Esophagus (tissue), 2 donors: ENCODE measurements around the gene PDE8B. TPM values are rescaled to one million over a fixed set of nuclear protein-coding genes. Genes with fewer than 3 reads are reported as not detected.

Experiments
- H3K27ac ChIP-seq, 2 donors: one replicate each; pipeline ENCODE4 v1.5.1; 2013; ENCODE audit warnings: low read depth in 2 of 2, mild to moderate bottlenecking in 2 of 2, inconsistent platforms in 1 of 2, low read length in 1 of 2, moderate library complexity in 1 of 2
- H3K27me3 ChIP-seq, 2 donors: one replicate each; pipeline ENCODE4 v1.6.1; 2013; ENCODE audit warnings: low read length in 2 of 2, control low read depth in 1 of 2, mild to moderate bottlenecking in 1 of 2; ENCODE audit not compliant: insufficient read depth in 2 of 2, control insufficient read depth in 1 of 2
- H3K36me3 ChIP-seq, 2 donors: one replicate each; pipeline ENCODE4 v1.6.1; 2013; ENCODE audit warnings: low read length in 1 of 2; ENCODE audit not compliant: control insufficient read depth in 2 of 2, insufficient read depth in 2 of 2
- H3K4me1 ChIP-seq, 2 donors: one replicate each; pipeline ENCODE4 v1.6.1; 2013; ENCODE audit warnings: low read length in 1 of 2; ENCODE audit not compliant: control insufficient read depth in 2 of 2, insufficient read depth in 2 of 2
- H3K4me3 ChIP-seq, 2 donors: one replicate each; pipeline ENCODE4 v1.5.1; 2013; ENCODE audit warnings: low read length in 2 of 2, mild to moderate bottlenecking in 2 of 2, low read depth in 1 of 2, moderate library complexity in 1 of 2
- H3K9me3 ChIP-seq, 2 donors: one replicate each; pipeline ENCODE4 v1.6.1; 2013; ENCODE audit warnings: mild to moderate bottlenecking in 2 of 2, low read depth in 1 of 2, low read length in 1 of 2, moderate library complexity in 1 of 2; ENCODE audit not compliant: control insufficient read depth in 2 of 2, insufficient read depth in 1 of 2
- WGBS, 2 donors: extraction: QIAGEN DNeasy Blood & Tissue Kit; methylation state at CpG; one replicate each; pipeline ENCODE4 v1.1.7; 2013; 5-methylcytosine and 5-hydroxymethylcytosine counted together
- polyA plus RNA-seq, 2 donors: library from polyadenylated mRNA; stranded (reverse); fragments of 200-250 nt; gene quantifications; one replicate each; pipeline ENCODE4 v1.2.3, GENCODE V29; 2013
- donor health status: healthy with polysubstance abuse.
- donor health status: Bipolar disorder and iron deficiency.

Gene PDE8B
- polyA plus RNA-seq, 2 donors: 0.31 to 0.66 TPM

DNA sequence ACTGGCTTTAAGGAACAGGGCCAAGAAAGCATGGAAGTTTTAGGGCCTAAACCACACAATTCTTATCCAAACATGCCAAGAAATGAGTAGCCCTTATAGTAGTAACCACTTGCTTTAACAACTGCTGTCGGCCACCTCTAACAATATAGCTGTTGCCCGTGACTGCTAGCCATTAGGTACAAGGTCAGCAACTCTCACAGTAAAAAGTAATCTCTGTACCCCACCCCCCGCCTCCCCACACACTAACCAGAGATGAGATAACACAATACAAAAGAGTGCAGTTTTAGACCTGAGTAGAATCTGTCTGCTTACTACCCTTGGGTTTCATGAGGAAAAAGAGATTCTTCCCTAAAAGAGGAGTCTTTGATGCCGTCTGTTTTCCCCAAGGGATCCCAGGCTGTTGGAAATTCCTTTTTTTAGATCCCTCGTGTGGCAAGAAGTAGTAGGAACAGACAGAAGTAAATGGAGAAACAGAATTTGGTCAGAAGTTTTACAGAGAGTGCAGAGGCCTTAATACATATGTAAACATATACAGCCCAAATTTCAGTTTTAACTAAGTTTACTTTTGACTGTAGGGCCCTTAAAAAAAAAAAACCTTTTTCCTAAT, 187.3 kb downstream of the PDE8B start:
- H3K4me3 ChIP-seq: no peak overlapping the region
- 74 to 81% methylated on average over 5 of the region's 5 CpGs for WGBS, 2 donors
- no peaks in the 10 kb centered on the region for H3K9me3 ChIP-seq
- H3K4me1 ChIP-seq: no peaks in the 10 kb centered on the region
- H3K27me3 ChIP-seq: no peaks in the 10 kb centered on the region
- H3K36me3 ChIP-seq: no peaks in the 10 kb centered on the region
- H3K27ac ChIP-seq: no peak overlapping the region

DNA sequence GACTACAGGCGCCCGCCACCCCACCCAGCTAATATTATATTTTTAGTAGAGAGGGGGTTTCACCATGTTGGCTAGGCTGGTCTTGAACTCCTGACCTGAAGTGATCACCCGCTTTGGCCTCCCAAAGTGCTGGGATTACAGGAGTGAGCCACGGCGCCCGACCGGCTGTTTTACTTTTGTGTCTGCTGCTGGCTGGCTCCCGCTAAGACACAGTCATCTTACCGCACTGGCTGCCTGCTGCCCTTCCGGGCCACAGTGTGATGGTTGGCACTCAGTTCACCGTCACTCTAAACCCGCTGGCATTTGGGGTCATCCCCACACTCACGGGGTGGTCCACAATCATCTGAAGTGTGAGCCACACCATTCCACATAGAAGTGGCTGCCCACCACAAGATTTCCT, 188.0 kb downstream of the PDE8B start:
- Histone ChIP-seq H3K9me3 (no peaks in the 10 kb centered on the region), H3K27ac (no peak overlapping the region), H3K4me3 (no peak overlapping the region), H3K27me3 (no peaks in the 10 kb centered on the region), H3K36me3 (no peaks in the 10 kb centered on the region), H3K4me1 (no peaks in the 10 kb centered on the region)
- 96 to 97% methylated on average over 13 of the region's 13 CpGs for WGBS, 2 donors

DNA sequence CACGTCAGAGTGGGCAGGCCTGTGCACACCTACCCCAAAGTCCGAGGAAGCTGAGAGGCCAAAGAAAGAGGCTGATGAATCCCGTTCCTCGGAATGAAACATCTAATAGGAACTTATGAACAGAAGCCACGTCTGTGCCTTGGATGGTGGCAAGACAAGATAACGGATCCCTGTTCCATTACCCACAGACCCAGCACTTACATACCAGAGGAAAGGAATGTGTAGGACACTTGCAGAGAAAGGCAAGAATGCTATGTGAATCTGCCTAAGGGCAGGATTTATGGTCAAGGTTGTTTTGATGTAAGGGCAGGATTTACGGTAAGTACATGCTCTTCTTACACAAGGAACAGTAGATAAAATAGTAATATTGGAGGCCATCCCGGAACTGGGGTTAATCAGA, 188.4 kb downstream of the PDE8B start:
- WGBS, 2 donors: 89 to 90% methylated on average over 8 of the region's 8 CpGs
- H3K36me3 ChIP-seq: no peaks in the 10 kb centered on the region
- no peaks in the 10 kb centered on the region for H3K9me3 ChIP-seq
- no peak overlapping the region for H3K27ac ChIP-seq
- H3K27me3 ChIP-seq: no peaks in the 10 kb centered on the region
- no peaks in the 10 kb centered on the region for H3K4me1 ChIP-seq
- H3K4me3 ChIP-seq: no peak overlapping the region

DNA sequence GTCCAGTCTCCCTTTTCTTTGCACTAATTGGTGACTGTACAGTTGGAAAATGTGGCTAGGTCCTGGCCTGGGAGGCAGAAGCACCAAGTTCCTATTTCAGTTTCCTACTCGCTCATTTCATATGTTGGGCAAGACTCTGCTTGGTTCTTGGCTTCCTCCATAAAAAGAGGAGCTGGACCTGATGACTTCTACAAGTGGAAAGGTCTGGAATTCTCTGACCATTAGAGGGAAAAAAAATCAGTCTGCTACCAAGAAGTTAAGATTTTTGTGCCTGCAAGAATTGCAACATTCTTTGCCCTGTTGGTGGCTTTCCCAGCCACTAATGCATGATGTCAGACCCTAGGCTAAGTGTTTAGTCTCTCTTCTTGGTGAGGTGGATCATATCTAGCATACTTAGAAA, 190.2 kb downstream of the PDE8B start:
- peaks cover 0 to 2% of the 10 kb centered on the region in 2 donors for H3K4me1 ChIP-seq
- H3K36me3 ChIP-seq: no peaks in the 10 kb centered on the region
- 88 to 96% methylated on average over 1 of the region's 1 CpG for WGBS, 2 donors
- no peak overlapping the region for H3K27ac ChIP-seq
- no peaks in the 10 kb centered on the region for H3K27me3 ChIP-seq
- H3K9me3 ChIP-seq: no peaks in the 10 kb centered on the region
- H3K4me3 ChIP-seq: no peak overlapping the region

DNA sequence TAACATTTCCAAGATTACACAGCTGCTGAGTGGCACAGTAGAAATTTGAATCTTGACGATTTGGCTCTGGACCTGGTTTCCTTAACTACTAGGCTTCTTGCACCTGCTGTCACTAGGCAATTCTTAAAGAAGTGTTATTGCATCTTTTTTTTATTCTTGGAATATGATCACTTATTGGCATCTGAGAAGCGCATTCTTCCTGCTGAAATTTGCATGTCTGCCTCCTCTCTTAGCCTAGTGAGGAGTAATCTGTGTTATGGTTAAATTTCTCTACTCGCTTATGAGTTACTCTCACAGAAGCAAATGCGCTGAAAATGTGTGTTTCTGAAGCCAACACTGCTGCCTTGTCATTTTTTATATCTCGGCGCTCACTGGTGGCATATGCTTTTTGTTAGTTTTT, 192.3 kb downstream of the PDE8B start:
- WGBS, 2 donors: 86 to 91% methylated on average over 6 of the region's 6 CpGs
- Histone ChIP-seq H3K4me1 (peaks cover 0 to 2% of the 10 kb centered on the region in 2 donors), H3K4me3 (no peak overlapping the region), H3K27ac (no peak overlapping the region), H3K27me3 (no peaks in the 10 kb centered on the region), H3K36me3 (no peaks in the 10 kb centered on the region), H3K9me3 (no peaks in the 10 kb centered on the region)

DNA sequence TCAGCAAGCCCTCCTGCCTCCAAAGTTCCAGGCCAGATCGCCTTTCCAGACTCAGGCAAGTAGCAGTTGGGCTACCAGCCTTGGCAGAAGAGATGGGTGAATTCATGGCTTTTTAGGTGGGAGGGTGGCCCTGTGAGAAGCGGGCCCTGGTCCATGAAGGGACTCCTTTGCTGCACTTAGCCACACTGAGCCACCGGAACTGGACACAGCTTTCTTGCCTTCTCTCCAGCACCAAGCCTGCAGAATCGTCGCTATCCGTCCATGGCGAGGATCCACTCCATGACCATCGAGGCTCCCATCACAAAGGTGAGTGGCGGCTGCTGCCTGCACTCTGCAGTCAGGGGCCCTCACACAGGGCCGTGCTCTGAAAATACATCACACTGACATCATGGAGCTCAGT, 196.7 kb downstream of the PDE8B start:
- Histone ChIP-seq H3K27ac (no peak overlapping the region), H3K4me1 (peaks cover 0 to 2% of the 10 kb centered on the region in 2 donors), H3K9me3 (no peaks in the 10 kb centered on the region), H3K27me3 (no peaks in the 10 kb centered on the region), H3K4me3 (no peak overlapping the region), H3K36me3 (no peaks in the 10 kb centered on the region)
- WGBS, 2 donors: 93 to 95% methylated on average over 10 of the region's 10 CpGs

DNA sequence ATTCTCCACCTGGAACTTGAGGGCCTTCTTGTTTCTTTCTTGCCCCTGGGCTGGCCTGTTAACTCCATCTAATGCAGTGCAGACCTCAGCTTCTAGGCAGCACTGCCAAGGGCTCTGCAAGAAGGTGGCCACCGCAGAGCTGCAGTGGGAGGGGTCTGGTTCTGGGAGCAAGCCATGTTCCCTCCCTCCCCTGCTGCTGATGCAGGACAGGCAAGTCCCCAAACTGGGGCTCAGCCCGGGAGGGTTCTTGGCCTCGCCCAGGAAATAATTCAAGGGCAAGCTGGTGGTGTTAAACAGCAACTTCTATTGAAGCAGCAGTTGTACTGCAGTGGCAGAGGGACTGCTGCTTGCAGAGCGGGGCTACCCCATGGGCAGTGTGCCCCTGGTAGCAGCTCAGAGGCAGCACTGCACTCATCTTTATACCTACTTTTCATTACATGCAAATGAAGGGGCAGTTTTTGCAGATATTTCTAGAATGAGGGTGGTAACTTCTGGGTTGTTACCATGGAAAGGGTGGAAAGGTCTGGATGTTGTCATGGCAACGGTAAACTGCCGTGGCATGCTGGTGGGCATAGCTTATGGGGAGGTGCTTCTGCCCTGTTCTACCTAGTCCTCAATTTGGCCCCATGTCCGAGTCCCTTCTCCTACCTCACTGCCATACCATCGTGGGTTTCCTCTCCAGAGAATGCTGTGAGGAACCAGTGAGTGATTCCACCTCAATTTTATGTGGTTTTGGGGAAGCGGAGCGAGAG, 199.6 kb downstream of the PDE8B start:
- 73 to 82% methylated on average over 10 of the region's 10 CpGs for WGBS, 2 donors
- no peaks in the 10 kb centered on the region for H3K9me3 ChIP-seq
- H3K4me3 ChIP-seq: no peak overlapping the region

DNA sequence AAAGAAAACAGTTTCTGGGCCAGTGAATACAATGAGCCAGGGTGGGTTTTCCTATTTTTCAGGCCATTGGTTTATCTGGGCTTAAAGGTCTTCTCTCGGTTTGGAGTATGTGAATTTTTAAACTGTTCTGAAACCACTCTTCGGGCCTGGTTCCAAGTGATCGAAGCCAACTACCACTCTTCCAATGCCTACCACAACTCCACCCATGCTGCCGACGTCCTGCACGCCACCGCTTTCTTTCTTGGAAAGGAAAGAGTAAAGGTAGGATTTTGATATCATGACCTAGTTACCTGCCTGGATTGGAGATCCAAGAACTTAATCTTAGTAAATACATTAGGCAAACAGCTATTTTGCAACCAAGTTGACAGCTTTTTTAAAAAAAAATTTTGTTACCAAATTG, 202.6 kb downstream of the PDE8B start:
- no peaks in the 10 kb centered on the region for H3K9me3 ChIP-seq
- no peak overlapping the region for H3K4me3 ChIP-seq
- WGBS, 2 donors: 88 to 95% methylated on average over 7 of the region's 7 CpGs
- no peak overlapping the region for H3K27ac ChIP-seq
- H3K36me3 ChIP-seq: no peaks in the 10 kb centered on the region
- H3K4me1 ChIP-seq: peaks cover 0 to 2% of the 10 kb centered on the region in 2 donors
- H3K27me3 ChIP-seq: no peaks in the 10 kb centered on the region

More for the DNA sequence above, 199.6 kb downstream of the PDE8B start:
- peaks cover 0 to 2% of the 10 kb centered on the region in 2 donors for H3K4me1 ChIP-seq
- H3K27ac ChIP-seq: no peak overlapping the region
- no peaks in the 10 kb centered on the region for H3K27me3 ChIP-seq
- no peaks in the 10 kb centered on the region for H3K36me3 ChIP-seq

DNA sequence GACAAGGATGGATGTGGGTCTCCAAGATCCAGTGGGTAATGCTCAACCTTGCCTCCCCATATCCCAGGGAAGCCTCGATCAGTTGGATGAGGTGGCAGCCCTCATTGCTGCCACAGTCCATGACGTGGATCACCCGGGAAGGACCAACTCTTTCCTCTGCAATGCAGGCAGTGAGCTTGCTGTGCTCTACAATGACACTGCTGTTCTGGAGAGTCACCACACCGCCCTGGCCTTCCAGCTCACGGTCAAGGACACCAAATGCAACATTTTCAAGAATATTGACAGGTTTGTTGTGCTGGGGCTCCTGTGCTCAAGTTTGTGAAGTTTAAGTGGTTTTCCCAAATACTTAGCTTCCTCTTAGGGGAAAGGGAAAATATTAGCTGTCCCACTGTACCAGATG, 207.7 kb downstream of the PDE8B start:
- Histone ChIP-seq H3K36me3 (no peaks in the 10 kb centered on the region), H3K4me3 (no peak overlapping the region), H3K27ac (no peak overlapping the region), H3K4me1 (peaks cover 2% of the 10 kb centered on the region in 2 donors), H3K27me3 (no peaks in the 10 kb centered on the region), H3K9me3 (no peaks in the 10 kb centered on the region)
- 80 to 87% methylated on average over 5 of the region's 5 CpGs for WGBS, 2 donors
